Neural cell (in vitro differentiated cells): Measurements from ENCODE around the gene HIVEP3. TPM values are rescaled to one million over a fixed set of nuclear protein-coding genes. Genes with fewer than 3 reads are reported as not detected.

ENCODE experiments used
- H2AFZ ChIP-seq: fragments of 200-600, 300-800 bp; sonication (generic), shearing (Covaris generic); 2 replicates; pipeline ENCODE4 v1.6.0; 2014; ENCODE audit warnings: low read depth, mild to moderate bottlenecking, antibody characterized with exemption, low read length, moderate library complexity
- H3F3A ChIP-seq: fragments of 200-600 bp; shearing (Covaris generic); 2 replicates; pipeline ENCODE4 v1.6.1; 2016; ENCODE audit warnings: mild to moderate bottlenecking, moderate library complexity, mixed read lengths, antibody characterized with exemption, low read length; ENCODE audit not compliant: insufficient read depth, poor library complexity, severe bottlenecking
- H3K27ac ChIP-seq: fragments of 200-600, 300-800 bp; sonication (generic), shearing (Covaris generic); 2 replicates; pipeline ENCODE4 v1.5.1; 2014; ENCODE audit warnings: mild to moderate bottlenecking, low read length, moderate library complexity
- H3K27me3 ChIP-seq: fragments of 300-800, 200-600 bp; sonication (generic), shearing (Covaris generic); 2 replicates; pipeline ENCODE4 v1.6.0; 2014; ENCODE audit warnings: mild to moderate bottlenecking, low read depth, low read length, moderate library complexity; ENCODE audit not compliant: insufficient read depth
- H3K36me3 ChIP-seq: fragments of 300-800, 200-600 bp; sonication (generic), shearing (Covaris generic); 2 replicates; pipeline ENCODE4 v1.5.1; 2014; ENCODE audit warnings: mild to moderate bottlenecking, antibody characterized with exemption, low read length, moderate library complexity; ENCODE audit not compliant: insufficient read depth
- H3K4me2 ChIP-seq: fragments of 300-800, 200-600 bp; sonication (generic), shearing (Covaris generic); 2 replicates; pipeline ENCODE4 v1.6.0; 2014; ENCODE audit warnings: mild to moderate bottlenecking, low read length
- H3K4me3 ChIP-seq: fragments of 300-800, 200-600 bp; sonication (generic), shearing (Covaris generic); 2 replicates; pipeline ENCODE4 v1.5.1; 2014; ENCODE audit warnings: mild to moderate bottlenecking, low read length, moderate library complexity
- H3K79me2 ChIP-seq: fragments of 200-600 bp; shearing (Covaris generic); replicated peaks from 2 replicates; pipeline ENCODE4 v1.6.0; 2014; ENCODE audit warnings: mild to moderate bottlenecking, low read length, moderate library complexity; ENCODE audit not compliant: insufficient read depth
- H3K9ac ChIP-seq: fragments of 300-800, 200-600 bp; sonication (generic), shearing (Covaris generic); 2 replicates; pipeline ENCODE4 v1.6.1; 2016; ENCODE audit warnings: mild to moderate bottlenecking, low read length, mixed read lengths
- H3K9me2 ChIP-seq: fragments of 200-600 bp; shearing (Covaris generic); 2 replicates; pipeline ENCODE4 v1.6.1; 2016; ENCODE audit warnings: mild to moderate bottlenecking, low read length, mixed read lengths; ENCODE audit not compliant: insufficient read depth
- H3K9me3 ChIP-seq: fragments of 200-600, 300-800 bp; sonication (generic), shearing (Covaris generic); 2 replicates; pipeline ENCODE4 v1.6.1; 2016; ENCODE audit warnings: mild to moderate bottlenecking, mixed run types, low read length, moderate library complexity, mixed read lengths
- H4K20me1 ChIP-seq: fragments of 200-600 bp; shearing (Covaris generic); 2 replicates; pipeline ENCODE4 v1.6.1; 2016; ENCODE audit warnings: mild to moderate bottlenecking, mixed run types; ENCODE audit not compliant: insufficient read depth
- EP300 ChIP-seq: fragments of 450-650 bp; conservative IDR thresholded peaks from 2 replicates; pipeline ENCODE4 v1.6.1; 2014; ENCODE audit warnings: antibody characterized with exemption, mild to moderate bottlenecking, moderate library complexity; ENCODE audit not compliant: poor library complexity, severe bottlenecking
- EZH2 ChIP-seq: fragments of 200-600, 300-800 bp; shearing (Covaris generic), sonication (generic); IDR thresholded peaks from 2 replicates; pipeline ENCODE4 v1.6.1; 2014; ENCODE audit warnings: antibody characterized with exemption, low read length, borderline replicate concordance, mild to moderate bottlenecking; ENCODE audit not compliant: insufficient read depth, poor library complexity, severe bottlenecking
- MXI1 ChIP-seq: fragments of 450-650 bp; conservative IDR thresholded peaks from 2 replicates; pipeline ENCODE4 v1.6.1; 2014; ENCODE audit warnings: antibody characterized with exemption, mild to moderate bottlenecking; ENCODE audit not compliant: poor library complexity, severe bottlenecking
- POLR2AphosphoS5 ChIP-seq: IDR thresholded peaks from 2 replicates; pipeline ENCODE4 v1.6.1; 2012
- RAD21 ChIP-seq: fragments of 450-650 bp; conservative IDR thresholded peaks from 2 replicates; pipeline ENCODE4 v1.6.1; 2014; ENCODE audit warnings: antibody characterized with exemption, mild to moderate bottlenecking, moderate library complexity
- REST ChIP-seq: IDR thresholded peaks from 2 replicates; pipeline ENCODE4 v1.6.1; 2012; ENCODE audit warnings: borderline replicate concordance
- SMC3 ChIP-seq: fragments of 450-650 bp; conservative IDR thresholded peaks from 2 replicates; pipeline ENCODE4 v1.6.1; 2014; ENCODE audit warnings: antibody characterized with exemption, mild to moderate bottlenecking, moderate library complexity; ENCODE audit not compliant: poor library complexity
- TAF1 ChIP-seq: IDR thresholded peaks from 2 replicates; pipeline ENCODE4 v1.6.1; 2012; ENCODE audit warnings: low read depth
- polyA plus RNA-seq: library from polyadenylated mRNA; depleted of rRNA; stranded (reverse); fragments of >200 nt; gene quantifications from 2 replicates; pipeline ENCODE4 v1.2.3, GENCODE V29; 2014
- TF ChIP-seq, protein P1 (sequence below): fragments of 450-650 bp; IDR thresholded peaks from 2 replicates; pipeline ENCODE4 v1.5.1; 2014; ENCODE audit warnings: antibody characterized with exemption, mild to moderate bottlenecking, moderate library complexity; ENCODE audit not compliant: poor library complexity, severe bottlenecking

The HIVEP3 gene
- polyA plus RNA-seq, 1 donor from 2014 or later: 2.6 TPM

DNA sequence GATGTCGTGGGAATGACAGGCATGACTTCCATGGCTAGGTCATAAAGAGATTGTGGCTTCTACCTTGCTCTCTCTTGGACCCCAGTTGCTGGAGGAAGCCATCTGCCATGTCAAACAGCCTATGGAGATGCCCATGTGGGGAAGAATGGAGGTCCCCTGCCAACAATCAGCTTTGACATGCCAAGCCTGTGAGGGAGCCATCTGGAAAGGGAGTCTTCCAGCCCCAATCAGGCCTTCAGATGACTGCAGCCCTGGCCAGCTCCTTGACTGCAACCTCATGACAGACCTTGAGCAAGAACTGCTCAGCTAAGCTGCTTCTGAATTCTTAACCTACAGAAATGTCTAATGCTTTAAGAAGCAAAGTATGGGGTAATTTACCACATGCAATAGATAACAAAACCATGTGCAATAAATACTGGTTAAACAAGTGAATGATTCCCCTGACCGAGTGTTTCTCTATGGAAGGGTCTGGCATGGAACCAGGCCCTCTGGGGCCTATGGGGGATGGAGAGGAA, 187.1 kb downstream of the HIVEP3 start:
- H3K27me3 ChIP-seq: no peaks in the 10 kb centered on the region
- H3K9ac ChIP-seq: no peak overlapping the region
- no peak overlapping the region for H3K27ac ChIP-seq
- no peaks in the 10 kb centered on the region for H3K36me3 ChIP-seq
- no peaks in the 10 kb centered on the region for H3K79me2 ChIP-seq
- H4K20me1 ChIP-seq: no peaks in the 10 kb centered on the region
- H3K4me2 ChIP-seq: no peak overlapping the region
- no peak overlapping the region for H2AFZ ChIP-seq
- H3K4me3 ChIP-seq: no peak overlapping the region
- H3F3A ChIP-seq: no peaks in the 10 kb centered on the region
- no peaks in the 10 kb centered on the region for H3K9me3 ChIP-seq
- no peak for TF ChIP-seq REST
- TF ChIP-seq TAF1: no peak
- no peak for TF ChIP-seq POLR2AphosphoS5
- TF ChIP-seq EP300: no peak
- TF ChIP-seq EZH2: no peak
- TF ChIP-seq RAD21: no peak
- no peak for TF ChIP-seq SMC3
- TF ChIP-seq MXI1: no peak
- H3K9me2 ChIP-seq: no peaks in the 10 kb centered on the region

DNA sequence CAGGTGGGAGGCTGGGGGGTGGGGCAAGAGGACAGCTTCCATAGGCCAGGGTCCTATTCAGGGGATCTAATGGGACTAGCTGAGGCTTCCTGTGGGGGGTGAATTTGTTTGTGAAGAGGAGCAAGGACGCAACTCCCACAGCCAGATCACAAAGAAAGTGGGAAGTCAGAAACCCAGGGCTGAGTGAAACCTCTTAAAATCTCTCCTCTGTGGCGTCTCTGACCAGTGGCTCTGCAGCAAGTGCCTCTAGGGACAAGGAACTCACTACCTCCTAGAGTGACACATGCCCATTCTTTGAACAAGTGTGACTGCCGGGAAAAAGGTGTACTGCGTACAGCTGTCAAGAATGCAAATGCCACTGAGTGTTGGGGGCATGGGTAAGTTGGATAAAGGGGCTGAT, 187.9 kb downstream of the HIVEP3 start:
- Histone ChIP-seq H3K9ac (no peak overlapping the region), H4K20me1 (no peaks in the 10 kb centered on the region)

More for the DNA sequence above, 187.9 kb downstream of the HIVEP3 start:
- Histone ChIP-seq H3K79me2 (no peaks in the 10 kb centered on the region), H3F3A (no peaks in the 10 kb centered on the region), H3K36me3 (no peaks in the 10 kb centered on the region), H3K4me3 (no peak overlapping the region), H3K9me3 (no peaks in the 10 kb centered on the region), H3K9me2 (no peaks in the 10 kb centered on the region), H3K4me2 (no peak overlapping the region), H3K27me3 (no peaks in the 10 kb centered on the region), H2AFZ (no peak overlapping the region), H3K27ac (no peak overlapping the region)
- TF ChIP-seq SMC3 (no peak), EZH2 (no peak), RAD21 (no peak), EP300 (no peak), POLR2AphosphoS5 (no peak), MXI1 (no peak), TAF1 (no peak), REST (no peak)
- TF ChIP-seq, protein P1, sequence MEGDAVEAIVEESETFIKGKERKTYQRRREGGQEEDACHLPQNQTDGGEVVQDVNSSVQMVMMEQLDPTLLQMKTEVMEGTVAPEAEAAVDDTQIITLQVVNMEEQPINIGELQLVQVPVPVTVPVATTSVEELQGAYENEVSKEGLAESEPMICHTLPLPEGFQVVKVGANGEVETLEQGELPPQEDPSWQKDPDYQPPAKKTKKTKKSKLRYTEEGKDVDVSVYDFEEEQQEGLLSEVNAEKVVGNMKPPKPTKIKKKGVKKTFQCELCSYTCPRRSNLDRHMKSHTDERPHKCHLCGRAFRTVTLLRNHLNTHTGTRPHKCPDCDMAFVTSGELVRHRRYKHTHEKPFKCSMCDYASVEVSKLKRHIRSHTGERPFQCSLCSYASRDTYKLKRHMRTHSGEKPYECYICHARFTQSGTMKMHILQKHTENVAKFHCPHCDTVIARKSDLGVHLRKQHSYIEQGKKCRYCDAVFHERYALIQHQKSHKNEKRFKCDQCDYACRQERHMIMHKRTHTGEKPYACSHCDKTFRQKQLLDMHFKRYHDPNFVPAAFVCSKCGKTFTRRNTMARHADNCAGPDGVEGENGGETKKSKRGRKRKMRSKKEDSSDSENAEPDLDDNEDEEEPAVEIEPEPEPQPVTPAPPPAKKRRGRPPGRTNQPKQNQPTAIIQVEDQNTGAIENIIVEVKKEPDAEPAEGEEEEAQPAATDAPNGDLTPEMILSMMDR: no peak
